SK-N-SH treated with all-trans-retinoic acid at 6 μM for 48 hours (cell line): ENCODE results near the gene ATP13A5.

ENCODE experiments used
- ATAC-seq: fragments of 200-7000 bp; cut with Tn5 transposase; 3 replicates; pipeline ENCODE4 v1.9.1; 2020; ENCODE audit warnings: mild to moderate bottlenecking, moderate library complexity
- ARNTL ChIP-seq: fragments of 450-650 bp; formaldehyde crosslinking; IDR thresholded peaks from 2 replicates; pipeline ENCODE4 v1.5.0; 2020; ENCODE audit warnings: low read depth, mild to moderate bottlenecking, moderate library complexity, borderline replicate concordance
- BACH2 ChIP-seq: fragments of 250-450 bp; sonication (Bioruptor Pico); IDR thresholded peaks from 2 replicates; pipeline ENCODE4 v1.9.0; 2021; ENCODE audit warnings: mild to moderate bottlenecking, borderline replicate concordance
- CREB5 ChIP-seq: fragments of 250-450 bp; sonication (Bioruptor Pico); IDR thresholded peaks from 2 replicates; pipeline ENCODE4 v1.5.1; 2020; ENCODE audit warnings: low read depth, mild to moderate bottlenecking, moderate library complexity
- CSDC2 ChIP-seq: fragments of 250-450 bp; sonication (Bioruptor Pico); IDR thresholded peaks from 2 replicates; pipeline ENCODE4 v1.5.0; 2020; ENCODE audit warnings: mild to moderate bottlenecking, moderate library complexity
- CSRNP3 ChIP-seq: fragments of 250-450 bp; sonication (Bioruptor Pico); IDR thresholded peaks from 2 replicates; pipeline ENCODE4 v1.5.1; 2021; ENCODE audit warnings: mild to moderate bottlenecking, moderate library complexity
- ESRRG ChIP-seq: fragments of 250-450 bp; sonication (Bioruptor Pico); IDR thresholded peaks from 2 replicates; pipeline ENCODE4 v1.6.1; 2021; ENCODE audit warnings: mild to moderate bottlenecking
- GLIS3 ChIP-seq: fragments of 250-450 bp; sonication (Bioruptor Pico); IDR thresholded peaks from 2 replicates; pipeline ENCODE4 v1.5.0; 2020; ENCODE audit warnings: mild to moderate bottlenecking, moderate library complexity
- ISL1 ChIP-seq: fragments of 250-450 bp; sonication (Bioruptor Pico); IDR thresholded peaks from 2 replicates; pipeline ENCODE4 v2.1.2; 2022; ENCODE audit warnings: mild to moderate bottlenecking, moderate library complexity
- OSR1 ChIP-seq: fragments of 250-450 bp; sonication (Bioruptor Pico); IDR thresholded peaks from 2 replicates; pipeline ENCODE4 v1.8.0; 2022; ENCODE audit warnings: moderate library complexity, mild to moderate bottlenecking, inconsistent platforms
- POU6F1 ChIP-seq: fragments of 250-450 bp; sonication (Bioruptor Pico); IDR thresholded peaks from 2 replicates; pipeline ENCODE4 v1.8.0; 2021; ENCODE audit warnings: low read depth, mild to moderate bottlenecking, moderate library complexity, borderline replicate concordance
- PPARA ChIP-seq: fragments of 250-450 bp; sonication (Bioruptor Pico); IDR thresholded peaks from 2 replicates; pipeline ENCODE4 v1.5.0; 2020; ENCODE audit warnings: mild to moderate bottlenecking, borderline replicate concordance
- RARB ChIP-seq: fragments of 250-450 bp; sonication (Bioruptor Pico); IDR thresholded peaks from 2 replicates; pipeline ENCODE4 v1.8.0; 2021; ENCODE audit warnings: mild to moderate bottlenecking, moderate library complexity
- SNAI2 ChIP-seq: fragments of 250-450 bp; sonication (Bioruptor Pico); IDR thresholded peaks from 2 replicates; pipeline ENCODE4 v1.5.0; 2020; ENCODE audit warnings: mild to moderate bottlenecking, moderate library complexity
- TCF4 ChIP-seq: fragments of 250-450 bp; sonication (Bioruptor Pico); IDR thresholded peaks from 2 replicates; pipeline ENCODE4 v1.8.0; 2021; ENCODE audit warnings: mild to moderate bottlenecking, moderate library complexity, borderline replicate concordance
- TOX ChIP-seq: fragments of 250-450 bp; sonication (Bioruptor Pico); IDR thresholded peaks from 2 replicates; pipeline ENCODE4 v1.8.0; 2021; ENCODE audit warnings: mild to moderate bottlenecking, moderate library complexity, borderline replicate concordance
- TSHZ2 ChIP-seq: fragments of 250-450 bp; sonication (Bioruptor Pico); IDR thresholded peaks from 2 replicates; pipeline ENCODE4 v1.5.0; 2020; ENCODE audit warnings: mild to moderate bottlenecking, moderate library complexity
- ZC3H10 ChIP-seq: fragments of 250-450 bp; sonication (Bioruptor Pico); IDR thresholded peaks from 2 replicates; pipeline ENCODE4 v1.5.1; 2021; ENCODE audit warnings: mild to moderate bottlenecking, moderate library complexity
- ZFP3 ChIP-seq: fragments of 250-450 bp; sonication (Bioruptor Pico); IDR thresholded peaks from 2 replicates; pipeline ENCODE4 v1.5.0; 2020; ENCODE audit warnings: mild to moderate bottlenecking, moderate library complexity
- ZFP30 ChIP-seq: fragments of 450-650 bp; formaldehyde crosslinking; IDR thresholded peaks from 2 replicates; pipeline ENCODE4 v1.5.0; 2022; ENCODE audit warnings: mild to moderate bottlenecking, moderate library complexity
- ZNF565 ChIP-seq: fragments of 450-650 bp; formaldehyde crosslinking; conservative IDR thresholded peaks from 2 replicates; pipeline ENCODE4 v1.5.0; 2020; ENCODE audit warnings: low read depth, mild to moderate bottlenecking, moderate library complexity
- ZNF70 ChIP-seq: fragments of 450-650 bp; formaldehyde crosslinking; IDR thresholded peaks from 2 replicates; pipeline ENCODE4 v1.5.0; 2020; ENCODE audit warnings: mild to moderate bottlenecking, moderate library complexity
- ZNF8 ChIP-seq: fragments of 450-650 bp; formaldehyde crosslinking; IDR thresholded peaks from 2 replicates; pipeline ENCODE4 v1.5.0; 2020; ENCODE audit warnings: mild to moderate bottlenecking, moderate library complexity

ATP13A5 gene

GRCh38 chr3:193416629-193417028, 38.1 kb upstream of the ATP13A5 start:
- no peak for TF ChIP-seq ARNTL (CRISPR knock-in tag)
- ATAC-seq, result no peak

GRCh38 chr3:193407688-193408087, 29.1 kb upstream of the ATP13A5 start:
- TF ChIP-seq RARB (CRISPR knock-in tag) (no peak), ZNF8 (CRISPR knock-in tag) (no peak), TOX (no peak), CSRNP3 (CRISPR knock-in tag) (no peak), PPARA (CRISPR knock-in tag) (no peak), ZFP3 (CRISPR knock-in tag) (no peak)
- no peak for ATAC-seq

GRCh38 chr3:193407112-193407511, 28.6 kb upstream of the ATP13A5 start:
- no peak for TF ChIP-seq ARNTL (CRISPR knock-in tag)
- no peak for TF ChIP-seq PPARA (CRISPR knock-in tag)
- no peak for TF ChIP-seq ZC3H10
- TF ChIP-seq ISL1 (CRISPR knock-in tag), result no peak
- no peak for TF ChIP-seq OSR1
- TF ChIP-seq TCF4 (CRISPR knock-in tag), result no peak
- TF ChIP-seq CREB5 (CRISPR knock-in tag), result no peak
- no peak for TF ChIP-seq CSDC2
- TF ChIP-seq POU6F1 (CRISPR knock-in tag), result no peak
- ATAC-seq, result no peak

- ATAC-seq, result no peak
- no peak for TF ChIP-seq ISL1 (CRISPR knock-in tag)
Observed at GRCh38 chr3:193403307-193403706, 24.8 kb upstream of the ATP13A5 start.

GRCh38 chr3:193400304-193400703, 21.8 kb upstream of the ATP13A5 start:
- ATAC-seq, result no peak

More at GRCh38 chr3:193400304-193400703, 21.8 kb upstream of the ATP13A5 start:
- TF ChIP-seq ESRRG (CRISPR knock-in tag) (no peak), OSR1 (no peak), ZC3H10 (no peak), TSHZ2 (CRISPR knock-in tag) (no peak), CSDC2 (no peak), ARNTL (CRISPR knock-in tag) (no peak), POU6F1 (CRISPR knock-in tag) (no peak), ZNF565 (CRISPR knock-in tag) (no peak), ZFP30 (CRISPR knock-in tag) (no peak), SNAI2 (CRISPR knock-in tag) (no peak), GLIS3 (CRISPR knock-in tag) (no peak), CREB5 (CRISPR knock-in tag) (no peak), ZNF8 (CRISPR knock-in tag) (no peak), RARB (CRISPR knock-in tag) (no peak), CSRNP3 (CRISPR knock-in tag) (no peak), TOX (no peak), ISL1 (CRISPR knock-in tag) (no peak), ZNF70 (CRISPR knock-in tag) (no peak), BACH2 (CRISPR knock-in tag) (no peak)
